Mammary epithelial cell (primary cell): ENCODE results near the gene ANO3.
"Not testable (repeated sequence)": the region's sequence is repeated elsewhere in the genome, so short reads cannot be mapped to it uniquely, and the experiment has no call there.

Experiments used
- CTCF ChIP-seq, 2 donors: IDR thresholded peaks in 1 of 2; conservative IDR thresholded peaks in 1 of 2; 2 replicates each; pipeline ENCODE4 v1.5.1; 2011 to 2012; ENCODE audit warnings: inconsistent platforms in 2 of 2, low read length in 2 of 2, mild to moderate bottlenecking in 2 of 2, control low read depth in 1 of 2, low read depth in 1 of 2; ENCODE audit not compliant: insufficient read depth in 1 of 2; ENCODE audit errors: extremely low read depth in 1 of 2
- EZH2 ChIP-seq: IDR thresholded peaks from 2 replicates; pipeline ENCODE4 v1.6.1; 2012; ENCODE audit warnings: low read length, inconsistent platforms, borderline replicate concordance

GRCh38 chr11:26643314-26643713 is 311.4 kb downstream of the ANO3 start:
- not testable (repeated sequence) for TF ChIP-seq CTCF (conservative IDR thresholded peaks at IDR 0.05 in 1 of 2, IDR thresholded peaks at IDR 0.05 in 1 of 2; ENCODE audit: extremely low read depth in 1 of 2, insufficient read depth in 1 of 2, low read depth in 1 of 2, low read length in 2 of 2); EZH2
